ENCODE data around the gene ZNF419.

Gene ZNF419

GRCh38 chr19:57527136-57527881 is 39.8 kb downstream of the ZNF419 start, which contains the start of gene ZNF549:
ZNF549 (plus strand) TSS chr19:57527356; CDS start chr19:57527574, 218 bp downstream.
- DNase-seq (ENCODE audit: low read depth in 2 of 2, low spot score in 1 of 2) = peak; percentile 67 to 76

DNA sequence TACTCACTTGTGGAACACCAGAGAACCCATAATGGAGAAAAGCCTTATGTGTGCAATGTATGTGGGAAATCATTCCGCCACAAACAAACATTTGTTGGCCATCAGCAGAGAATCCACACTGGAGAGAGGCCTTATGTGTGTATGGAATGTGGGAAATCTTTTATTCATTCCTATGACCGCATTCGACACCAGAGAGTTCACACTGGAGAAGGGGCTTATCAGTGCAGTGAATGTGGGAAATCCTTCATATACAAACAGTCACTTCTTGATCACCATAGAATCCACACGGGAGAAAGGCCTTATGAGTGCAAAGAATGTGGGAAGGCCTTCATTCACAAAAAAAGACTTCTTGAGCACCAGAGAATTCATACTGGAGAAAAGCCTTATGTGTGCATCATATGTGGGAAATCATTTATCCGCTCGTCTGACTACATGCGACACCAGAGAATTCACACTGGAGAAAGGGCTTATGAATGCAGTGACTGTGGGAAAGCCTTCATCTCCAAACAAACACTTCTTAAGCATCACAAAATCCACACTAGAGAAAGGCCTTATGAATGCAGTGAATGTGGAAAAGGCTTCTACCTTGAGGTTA is 50.5 kb downstream of the ZNF419 start:
- no peak for DNase-seq (ENCODE audit: low read depth in 2 of 2, low spot score in 1 of 2)

All from stimulated activated CD8-positive, alpha-beta memory T cell treated with anti-CD3 and anti-CD28 coated beads, Interleukin-4, amount 100 ng/mL, for 4 hours (primary cell).